IMR-90 (cell line): ENCODE measurements around the gene TMEM14B. TPM values are rescaled to one million over a fixed set of nuclear protein-coding genes. Genes with fewer than 3 reads are reported as not detected.

Source experiments
- ATAC-seq: fragments of 200-7000 bp; cut with Tn5 transposase; 2 replicates; pipeline ENCODE4 v1.9.1; 2020; ENCODE audit warnings: low read depth, mild to moderate bottlenecking, moderate library complexity
- BruUV-seq: library from RNA; stranded (reverse); fragments of 400-500 nt; replicated peaks from 2 replicates; lab custom pipeline; 2021; lab: Mats Ljungman, UMichigan
- CTCF ChIA-PET: fragments of 300-600 bp; formaldehyde crosslinking; extraction: SDS; loops from one replicate; lab custom pipeline; 2021; ENCODE audit warnings: antibody characterized with exemption; lab: Yijun Ruan, JAX
- POLR2A ChIA-PET: fragments of 300-600 bp; sonication (Branson Sonifier 250); formaldehyde crosslinking; loops from one replicate; lab custom pipeline; 2022; ENCODE audit warnings: antibody characterized with exemption; ENCODE audit not compliant: unreplicated experiment; lab: Charles Lee
- DNase-seq: peaks from one replicate; pipeline ENCODE4 v3.0.0; 2013
- H2AFZ ChIP-seq: replicated peaks from 2 replicates; pipeline ENCODE3; 2013; ENCODE audit warnings: low read length, mild to moderate bottlenecking; ENCODE audit not compliant: poor library complexity
- H2AK5ac ChIP-seq: 2 replicates; pipeline ENCODE4 v1.6.1; 2013; ENCODE audit warnings: low read depth, low read length, inconsistent platforms
- H2AK9ac ChIP-seq: replicated peaks from 2 replicates; pipeline ENCODE3; 2013; ENCODE audit warnings: mild to moderate bottlenecking, low read depth, low read length, moderate library complexity; ENCODE audit not compliant: poor library complexity
- H2BK120ac ChIP-seq: 2 replicates; pipeline ENCODE4 v1.6.1; 2013; ENCODE audit warnings: low read depth, low read length, inconsistent platforms
- H2BK15ac ChIP-seq: 3 replicates; pipeline ENCODE4 v1.6.1; 2013; ENCODE audit warnings: low read depth, low read length, inconsistent platforms
- H2BK20ac ChIP-seq: 2 replicates; pipeline ENCODE4 v1.6.1; 2013; ENCODE audit warnings: low read depth, mild to moderate bottlenecking, inconsistent platforms, low read length, moderate library complexity
- H2BK5ac ChIP-seq: 2 replicates; pipeline ENCODE4 v1.6.1; 2013; ENCODE audit warnings: mild to moderate bottlenecking, low read depth, low read length, inconsistent platforms; ENCODE audit not compliant: poor library complexity, severe bottlenecking
- H3K14ac ChIP-seq: replicated peaks from 2 replicates; pipeline ENCODE4 v1.6.1; 2013; ENCODE audit warnings: low read depth, low read length, inconsistent platforms
- H3K18ac ChIP-seq: 2 replicates; pipeline ENCODE4 v1.6.1; 2013; ENCODE audit warnings: low read depth, low read length, control low read depth
- H3K23ac ChIP-seq: 2 replicates; pipeline ENCODE4 v1.6.1; 2013; ENCODE audit warnings: low read depth, low read length, inconsistent platforms
- H3K27ac ChIP-seq: 2 replicates; pipeline ENCODE4 v1.5.1; 2013; ENCODE audit warnings: mild to moderate bottlenecking, control low read depth, low read length; ENCODE audit not compliant: insufficient read depth
- H3K27me3 ChIP-seq: 2 replicates; pipeline ENCODE4 v1.6.1; 2013; ENCODE audit warnings: low read length; ENCODE audit not compliant: control insufficient read depth, insufficient read depth
- H3K36me3 ChIP-seq: 2 replicates; pipeline ENCODE4 v1.6.1; 2013; ENCODE audit warnings: low read length, mixed read lengths; ENCODE audit not compliant: control insufficient read depth, insufficient read depth
- H3K4ac ChIP-seq: 2 replicates; pipeline ENCODE4 v1.6.1; 2013; ENCODE audit warnings: low read depth, low read length, inconsistent platforms
- H3K4me1 ChIP-seq: 2 replicates; pipeline ENCODE4 v1.6.1; 2013; ENCODE audit warnings: low read length, mixed read lengths; ENCODE audit not compliant: control insufficient read depth, insufficient read depth
- H3K4me2 ChIP-seq: 2 replicates; pipeline ENCODE4 v1.6.1; 2013; ENCODE audit warnings: low read depth, mild to moderate bottlenecking, control low read depth, low read length, moderate library complexity
- H3K4me3 ChIP-seq: 2 replicates; pipeline ENCODE4 v1.5.1; 2013; ENCODE audit warnings: low read depth, mild to moderate bottlenecking, control low read depth, low read length, moderate library complexity; ENCODE audit not compliant: insufficient read depth
- H3K56ac ChIP-seq: 2 replicates; pipeline ENCODE4 v1.6.1; 2013; ENCODE audit warnings: low read length, inconsistent platforms; ENCODE audit not compliant: insufficient read depth; ENCODE audit errors: extremely low read depth
- H3K79me1 ChIP-seq, 2 experiments: 2 replicates each; pipeline ENCODE4 v1.6.1; 2013; ENCODE audit warnings: low read length in 2 of 2, inconsistent platforms in 1 of 2, low read depth in 1 of 2
- H3K9ac ChIP-seq: 2 replicates; pipeline ENCODE4 v1.6.1; 2013; ENCODE audit warnings: low read depth, low read length, control low read depth
- H3K9me1 ChIP-seq: 2 replicates; pipeline ENCODE4 v1.6.1; 2013; ENCODE audit warnings: low read length, inconsistent platforms; ENCODE audit not compliant: insufficient read depth
- H3K9me3 ChIP-seq: 2 replicates; pipeline ENCODE4 v1.6.1; 2013; ENCODE audit warnings: low read length; ENCODE audit not compliant: control insufficient read depth, insufficient read depth
- H4K20me1 ChIP-seq: 2 replicates; pipeline ENCODE4 v1.6.1; 2013; ENCODE audit warnings: low read length, inconsistent platforms; ENCODE audit not compliant: insufficient read depth
- H4K5ac ChIP-seq: 2 replicates; pipeline ENCODE4 v1.6.1; 2013; ENCODE audit warnings: mild to moderate bottlenecking, low read depth, low read length, control low read depth
- H4K8ac ChIP-seq, 2 experiments: 2 replicates each; pipeline ENCODE4 v1.6.1; 2013; ENCODE audit warnings: low read depth in 2 of 2, low read length in 2 of 2, control low read depth in 1 of 2, inconsistent platforms in 1 of 2
- H4K91ac ChIP-seq: 2 replicates; pipeline ENCODE4 v1.6.1; 2013; ENCODE audit warnings: low read depth, low read length, inconsistent platforms; ENCODE audit not compliant: insufficient read depth
- CEBPB ChIP-seq: IDR thresholded peaks from 2 replicates; pipeline ENCODE4 v1.6.1; 2012; ENCODE audit warnings: low read depth, low read length, improper control_type of control experiment
- CHD1 ChIP-seq: IDR thresholded peaks from 2 replicates; pipeline ENCODE4 v1.6.1; 2012; ENCODE audit warnings: low read depth, low read length, improper control_type of control experiment
- CTCF ChIP-seq: conservative IDR thresholded peaks from 2 replicates; pipeline ENCODE4 v1.5.1; 2012; ENCODE audit warnings: mild to moderate bottlenecking, low read depth, low read length, improper control_type of control experiment
- FOS ChIP-seq: fragments of 150-350 bp; IDR thresholded peaks from 2 replicates; pipeline ENCODE4 v1.6.1; 2016; ENCODE audit warnings: low read depth, low read length
- MAFK ChIP-seq: IDR thresholded peaks from 2 replicates; pipeline ENCODE4 v1.6.1; 2012; ENCODE audit warnings: low read depth, low read length, improper control_type of control experiment
- MXI1 ChIP-seq: IDR thresholded peaks from 2 replicates; pipeline ENCODE4 v1.6.1; 2012; ENCODE audit warnings: low read depth, mild to moderate bottlenecking, low read length, moderate library complexity, borderline replicate concordance
- NFE2L2 ChIP-seq: fragments of 150-350 bp; IDR thresholded peaks from 2 replicates; pipeline ENCODE4 v1.6.1; 2016; ENCODE audit warnings: low read depth, mild to moderate bottlenecking, low read length
- POLR2A ChIP-seq: IDR thresholded peaks from 2 replicates; pipeline ENCODE4 v1.6.1; 2012; ENCODE audit warnings: mild to moderate bottlenecking, low read depth, low read length
- RAD21 ChIP-seq: IDR thresholded peaks from 2 replicates; pipeline ENCODE4 v1.6.1; 2012; ENCODE audit warnings: low read length, improper control_type of control experiment
- RFX5 ChIP-seq: IDR thresholded peaks from 2 replicates; pipeline ENCODE4 v1.8.0; 2012; ENCODE audit warnings: low read depth, mild to moderate bottlenecking, low read length, moderate library complexity
- SMC3 ChIP-seq: fragments of 150-350 bp; IDR thresholded peaks from 2 replicates; pipeline ENCODE4 v1.6.1; 2016; ENCODE audit warnings: low read depth, mild to moderate bottlenecking, antibody characterized with exemption, low read length, moderate library complexity
- WGBS, 2 experiments: methylation state at CpG; one replicate each; pipeline versions ENCODE4 v1.1.5 to v1.1.7; 2013; ENCODE audit warnings: missing lambda C conversion rate in 2 of 2; ENCODE audit not compliant: insufficient read length in 1 of 2; ENCODE audit errors: extremely low coverage in 2 of 2; 5-methylcytosine and 5-hydroxymethylcytosine counted together
- dilution Hi-C: fragments of 300-500 bp; cut with HindIII; formaldehyde crosslinking; loops from one replicate; pipeline ENCODE4 v1.14.3; 2018; ENCODE audit warnings: low sequenced_read_pairs; ENCODE audit not compliant: unreplicated experiment
- in situ Hi-C: fragments of 300-500 bp; cut with MboI; formaldehyde crosslinking; loops from 3 replicates; pipeline ENCODE4 v1.14.3; 2019; ENCODE audit warnings: low sequenced_read_pairs, inconsistent platforms, mixed read lengths
- intact Hi-C: fragments of 100-400 bp; cut with micrococcal nuclease; formaldehyde crosslinking; loops from 2 replicates; pipeline ENCODE4 v1.10.0; 2022
- polyA plus RNA-seq, 3 experiments: library from polyadenylated mRNA; depleted of rRNA; stranded (reverse); fragments of >200 nt; gene quantifications; 2 replicates each; pipeline ENCODE4 v1.2.3, GENCODE V29; 2012; ENCODE audit warnings: low replicate concordance in 1 of 3
- total RNA-seq: library from RNA; depleted of rRNA; stranded (reverse); fragments of >200 nt; gene quantifications from 2 replicates; pipeline ENCODE4 v1.2.3, GENCODE V29; 2012
- TF ChIP-seq, protein P1 (sequence below): fragments of 150-350 bp; IDR thresholded peaks from 2 replicates; pipeline ENCODE4 v1.6.1; 2017; ENCODE audit warnings: mild to moderate bottlenecking, antibody characterized with exemption, low read length, low read depth
- TF ChIP-seq, protein P2 (sequence below): fragments of 150-350 bp; IDR thresholded peaks from 2 replicates; pipeline ENCODE4 v1.6.1; 2016; ENCODE audit warnings: low read depth, mild to moderate bottlenecking, low read length, moderate library complexity, borderline replicate concordance

TMEM14B gene
- total and polyA plus RNA-seq, 2 of the 4 experiments (the other 2 are of a cell fraction) = 66.5 to 81.4 TPM

GRCh38 chr6:10722820-10723566, 24.6 kb upstream of the TMEM14B start, which contains the start of gene TMEM14C:
TMEM14C (plus strand) TSS chr6:10723070; CDS start chr6:10724614, 1,544 bp downstream.
- dilution Hi-C loops (no loop called here), intact Hi-C loops (loop anchor here (1.0 to 5.0 kb wide), 3 partner anchors 24 to 79 kb away; partner anchors contain the start of genes C6orf52, PAK1IP1 and TMEM14B), in situ Hi-C loops (no loop called here)
- DNase-seq (peak; percentile 99), ATAC-seq (peak; percentile 97)
- WGBS, 2 experiments = 0% methylated on average over 17 of the region's 55 CpGs; no CpG with 5 or more reads in 1 of the 2 experiments
- H2BK20ac ChIP-seq = peak within 1 kb of the TSS; percentile 35; the same call in 1 of the 2 replicates
- peak within 1 kb of the TSS; percentile 99 for H3K23ac ChIP-seq
- peak within 1 kb of the TSS; percentile 85 for H4K5ac ChIP-seq
- peak within 1 kb of the TSS; percentile 90 for H2AFZ ChIP-seq
- peak within 1 kb of the TSS; percentile 94 for H3K56ac ChIP-seq
- H2BK5ac ChIP-seq = peak within 1 kb of the TSS; percentile 78
- peak within 1 kb of the TSS; percentile 85 for H3K4ac ChIP-seq
- peak within 1 kb of the TSS; percentile 66 for H2BK120ac ChIP-seq
- H3K9me3 ChIP-seq = peaks cover 8% of the 10 kb centered on the region
- ChIA-PET POLR2A (interaction anchor here (0.5 kb wide), 2 partner anchors 41 to 44 kb away, joined by 3 read pairs; no protein-coding TSS in a partner anchor), CTCF (interaction anchor here (0.6 to 1.4 kb wide), 2 partner anchors 12 to 1910 kb away, joined by 3 to 5 read pairs; no protein-coding TSS in a partner anchor)
- H3K9ac ChIP-seq = peak within 1 kb of the TSS; percentile 97
- peak within 1 kb of the TSS; percentile 87 for H2AK9ac ChIP-seq
- peaks cover 26 to 57% of the 10 kb centered on the region in 2 experiments for H3K79me1 ChIP-seq
- peaks cover 7% of the 10 kb centered on the region; the same call in 1 of the 2 replicates for H4K20me1 ChIP-seq
- peak within 1 kb of the TSS; percentile 62; the same call in 2 of the 3 replicates for H2BK15ac ChIP-seq
- H4K8ac ChIP-seq = peak within 1 kb of the TSS; percentile 91 to 96
- peak within 1 kb of the TSS; percentile 77 for H3K18ac ChIP-seq
- peak within 1 kb of the TSS; percentile 78 for H4K91ac ChIP-seq
- H3K4me1 ChIP-seq = peaks cover 8% of the 10 kb centered on the region
- H2AK5ac ChIP-seq = peak within 1 kb of the TSS; percentile 63
- no peaks in the 10 kb centered on the region for H3K27me3 ChIP-seq
- peak within 1 kb of the TSS; percentile 89 for H3K14ac ChIP-seq
- H3K9me1 ChIP-seq = peaks cover 13% of the 10 kb centered on the region
- H3K27ac ChIP-seq = peak within 1 kb of the TSS; percentile 91
- no TSS peak for BruUV-seq
- H3K4me3 ChIP-seq = peak within 1 kb of the TSS; percentile 91
- H3K4me2 ChIP-seq = peak within 1 kb of the TSS; percentile 85
- peaks cover 19% of the 10 kb centered on the region for H3K36me3 ChIP-seq
- TF ChIP-seq CEBPB (peak; percentile 91), SMC3 (no peak), MXI1 (peak; percentile 93), RFX5 (no peak), CTCF (no peak), FOS (no peak), CHD1 (no peak), POLR2A (peak; percentile 89), RAD21 (0 out of 2 replicates have a peak, but pooled peaks have one; percentile 4), NFE2L2 (no peak), MAFK (no peak)
- TF ChIP-seq, protein P1, sequence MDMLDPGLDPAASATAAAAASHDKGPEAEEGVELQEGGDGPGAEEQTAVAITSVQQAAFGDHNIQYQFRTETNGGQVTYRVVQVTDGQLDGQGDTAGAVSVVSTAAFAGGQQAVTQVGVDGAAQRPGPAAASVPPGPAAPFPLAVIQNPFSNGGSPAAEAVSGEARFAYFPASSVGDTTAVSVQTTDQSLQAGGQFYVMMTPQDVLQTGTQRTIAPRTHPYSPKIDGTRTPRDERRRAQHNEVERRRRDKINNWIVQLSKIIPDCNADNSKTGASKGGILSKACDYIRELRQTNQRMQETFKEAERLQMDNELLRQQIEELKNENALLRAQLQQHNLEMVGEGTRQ = peak; percentile 89; the same call in 1 of the 2 replicates
- TF ChIP-seq, protein P2, sequence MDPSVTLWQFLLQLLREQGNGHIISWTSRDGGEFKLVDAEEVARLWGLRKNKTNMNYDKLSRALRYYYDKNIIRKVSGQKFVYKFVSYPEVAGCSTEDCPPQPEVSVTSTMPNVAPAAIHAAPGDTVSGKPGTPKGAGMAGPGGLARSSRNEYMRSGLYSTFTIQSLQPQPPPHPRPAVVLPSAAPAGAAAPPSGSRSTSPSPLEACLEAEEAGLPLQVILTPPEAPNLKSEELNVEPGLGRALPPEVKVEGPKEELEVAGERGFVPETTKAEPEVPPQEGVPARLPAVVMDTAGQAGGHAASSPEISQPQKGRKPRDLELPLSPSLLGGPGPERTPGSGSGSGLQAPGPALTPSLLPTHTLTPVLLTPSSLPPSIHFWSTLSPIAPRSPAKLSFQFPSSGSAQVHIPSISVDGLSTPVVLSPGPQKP = no peak
